HEK293 (cell line): ENCODE data around the gene ASB10.

Experiments used
- CTCF ChIA-PET: fragments of 350-600 bp; formaldehyde crosslinking; extraction: SDS; loops from one replicate; lab custom pipeline; 2021; ENCODE audit warnings: antibody characterized with exemption; lab: Yijun Ruan, JAX
- POLR2A ChIA-PET: fragments of 300-600 bp; formaldehyde crosslinking; extraction: SDS; loops from one replicate; lab custom pipeline; 2020; ENCODE audit warnings: antibody characterized with exemption, inconsistent platforms; lab: Yijun Ruan, JAX
- H3K27ac ChIP-seq: fragments of 200-500 bp; sonication (Bioruptor generic); 2 replicates; pipeline ENCODE4 v1.5.1; 2014; ENCODE audit warnings: low read depth, low read length, control low read depth, inconsistent platforms; ENCODE audit errors: extremely low read depth
- H3K36me3 ChIP-seq, 2 experiments: fragments of 200-500 bp in 1 of 2; sonication (Bioruptor generic) in 1 of 2; 1 replicate in 1 of 2; 2 replicates in 1 of 2; pipeline ENCODE4 v1.5.1; 2014 to 2017; ENCODE audit warnings: inconsistent platforms in 2 of 2, low read length in 2 of 2; ENCODE audit not compliant: control insufficient read depth in 2 of 2, insufficient read depth in 1 of 2
- H3K4me1 ChIP-seq: fragments of 200-500 bp; sonication (Bioruptor generic); 2 replicates; pipeline ENCODE4 v1.5.1; 2014; ENCODE audit warnings: mild to moderate bottlenecking, low read length, inconsistent platforms; ENCODE audit not compliant: control insufficient read depth, insufficient read depth
- H3K4me3 ChIP-seq: 2 replicates; pipeline ENCODE4 v1.5.1; 2011; ENCODE audit warnings: low read depth, mild to moderate bottlenecking, control low read depth, low read length, moderate library complexity
- H3K9me3 ChIP-seq: fragments of 200-500 bp; sonication (Bioruptor generic); 2 replicates; pipeline ENCODE4 v1.5.1; 2014; ENCODE audit warnings: low read depth, low read length, inconsistent platforms; ENCODE audit not compliant: control insufficient read depth, insufficient read depth
- GLI2 ChIP-seq: fragments of 450-650 bp; formaldehyde crosslinking; IDR thresholded peaks from 2 replicates; pipeline ENCODE4; 2017; ENCODE audit warnings: missing biosample characterization, missing genetic modification characterization, low read depth, borderline replicate concordance
- GLI4 ChIP-seq: fragments of 450-650 bp; formaldehyde crosslinking; IDR thresholded peaks from 2 replicates; pipeline ENCODE4 v1.5.1; 2016; ENCODE audit warnings: missing biosample characterization, missing genetic modification characterization
- GLIS1 ChIP-seq: fragments of 450-650 bp; formaldehyde crosslinking; IDR thresholded peaks from 2 replicates; pipeline ENCODE4 v1.5.1; 2016; ENCODE audit warnings: missing biosample characterization, missing genetic modification characterization
- MYNN ChIP-seq: fragments of 450-650 bp; formaldehyde crosslinking; IDR thresholded peaks from 2 replicates; pipeline ENCODE4 v1.5.1; 2016; ENCODE audit warnings: missing biosample characterization, missing genetic modification characterization, borderline replicate concordance
- WT1 ChIP-seq: fragments of 450-650 bp; formaldehyde crosslinking; IDR thresholded peaks from 2 replicates; pipeline ENCODE4 v1.5.1; 2016; ENCODE audit warnings: missing biosample characterization, missing genetic modification characterization
- YY2 ChIP-seq: fragments of 450-650 bp; formaldehyde crosslinking; IDR thresholded peaks from 2 replicates; pipeline ENCODE4 v1.5.1; 2016; ENCODE audit warnings: missing biosample characterization, missing genetic modification characterization
- ZBTB7A ChIP-seq: fragments of 450-650 bp; formaldehyde crosslinking; IDR thresholded peaks from 2 replicates; pipeline ENCODE4 v1.5.1; 2016; ENCODE audit warnings: low read depth, missing biosample characterization, missing genetic modification characterization
- ZNF155 ChIP-seq: fragments of 450-650 bp; formaldehyde crosslinking; IDR thresholded peaks from 2 replicates; pipeline ENCODE4 v1.5.1; 2016; ENCODE audit warnings: missing biosample characterization, missing genetic modification characterization
- ZNF18 ChIP-seq: fragments of 450-650 bp; formaldehyde crosslinking; IDR thresholded peaks from 2 replicates; pipeline ENCODE4 v1.5.1; 2016; ENCODE audit warnings: missing biosample characterization, missing genetic modification characterization
- ZNF211 ChIP-seq: fragments of 450-650 bp; formaldehyde crosslinking; IDR thresholded peaks from 2 replicates; pipeline ENCODE4 v1.5.1; 2016; ENCODE audit warnings: low read depth, missing biosample characterization, missing genetic modification characterization
- ZNF214 ChIP-seq: fragments of 450-650 bp; formaldehyde crosslinking; IDR thresholded peaks from 2 replicates; pipeline ENCODE4 v1.5.1; 2017; ENCODE audit warnings: missing biosample characterization, mild to moderate bottlenecking, missing genetic modification characterization, borderline replicate concordance
- ZNF335 ChIP-seq: fragments of 450-650 bp; formaldehyde crosslinking; conservative IDR thresholded peaks from 2 replicates; pipeline ENCODE4 v1.5.1; 2016; ENCODE audit warnings: missing biosample characterization, missing genetic modification characterization
- ZNF510 ChIP-seq: fragments of 450-650 bp; formaldehyde crosslinking; IDR thresholded peaks from 2 replicates; pipeline ENCODE4 v1.5.1; 2018; ENCODE audit warnings: mild to moderate bottlenecking, missing genetic modification characterization, missing biosample characterization; ENCODE audit not compliant: insufficient replicate concordance
- ZNF677 ChIP-seq: fragments of 450-650 bp; IDR thresholded peaks from 2 replicates; pipeline ENCODE4 v1.5.0; 2018; ENCODE audit warnings: missing biosample characterization, mild to moderate bottlenecking, missing genetic modification characterization, moderate library complexity
- ZNF777 ChIP-seq: fragments of 450-650 bp; formaldehyde crosslinking; IDR thresholded peaks from 2 replicates; pipeline ENCODE4 v1.5.1; 2017; ENCODE audit warnings: missing biosample characterization, missing genetic modification characterization, borderline replicate concordance
- ZNF791 ChIP-seq: fragments of 450-650 bp; formaldehyde crosslinking; IDR thresholded peaks from 2 replicates; pipeline ENCODE4 v1.5.1; 2016; ENCODE audit warnings: missing biosample characterization, missing genetic modification characterization
- ZNF792 ChIP-seq: fragments of 450-650 bp; formaldehyde crosslinking; IDR thresholded peaks from 2 replicates; pipeline ENCODE4 v1.5.1; 2016; ENCODE audit warnings: missing biosample characterization, missing genetic modification characterization
- ZSCAN5A ChIP-seq: fragments of 450-650 bp; formaldehyde crosslinking; IDR thresholded peaks from 2 replicates; pipeline ENCODE4 v1.5.1; 2016; ENCODE audit warnings: missing biosample characterization, missing genetic modification characterization
- TF ChIP-seq, protein P1 (sequence below): fragments of 450-650 bp; formaldehyde crosslinking; IDR thresholded peaks from 2 replicates; pipeline ENCODE4 v1.5.1; 2017; ENCODE audit warnings: missing biosample characterization, mild to moderate bottlenecking, missing genetic modification characterization, moderate library complexity

ASB10 gene

GRCh38 chr7:151181011-151181431 lies 6.0 kb downstream of the ASB10 start:
- no peak overlapping the region for H3K27ac ChIP-seq
- no peaks in the 10 kb centered on the region for H3K36me3 ChIP-seq
- H3K9me3 ChIP-seq, result no peaks in the 10 kb centered on the region
- TF ChIP-seq GLI4 (tag by site-specific recombination) (no peak), MYNN (tag by site-specific recombination) (no peak), ZNF677 (tag by site-specific recombination) (no peak), ZNF792 (no peak), ZNF791 (tag by site-specific recombination) (no peak), ZNF214 (no peak), ZBTB7A (tag by site-specific recombination) (no peak), ZNF18 (tag by site-specific recombination) (no peak), ZNF777 (tag by site-specific recombination) (no peak), WT1 (tag by site-specific recombination) (no peak), GLIS1 (tag by site-specific recombination) (no peak), ZNF211 (tag by site-specific recombination) (no peak), GLI2 (tag by site-specific recombination) (no peak)
- TF ChIP-seq, protein P1, sequence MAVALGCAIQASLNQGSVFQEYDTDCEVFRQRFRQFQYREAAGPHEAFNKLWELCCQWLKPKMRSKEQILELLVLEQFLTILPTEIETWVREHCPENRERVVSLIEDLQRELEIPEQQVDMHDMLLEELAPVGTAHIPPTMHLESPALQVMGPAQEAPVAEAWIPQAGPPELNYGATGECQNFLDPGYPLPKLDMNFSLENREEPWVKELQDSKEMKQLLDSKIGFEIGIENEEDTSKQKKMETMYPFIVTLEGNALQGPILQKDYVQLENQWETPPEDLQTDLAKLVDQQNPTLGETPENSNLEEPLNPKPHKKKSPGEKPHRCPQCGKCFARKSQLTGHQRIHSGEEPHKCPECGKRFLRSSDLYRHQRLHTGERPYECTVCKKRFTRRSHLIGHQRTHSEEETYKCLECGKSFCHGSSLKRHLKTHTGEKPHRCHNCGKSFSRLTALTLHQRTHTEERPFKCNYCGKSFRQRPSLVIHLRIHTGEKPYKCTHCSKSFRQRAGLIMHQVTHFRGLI (tag by site-specific recombination), result no peak
- no peak overlapping the region for H3K4me3 ChIP-seq
- H3K4me1 ChIP-seq, result no peaks in the 10 kb centered on the region
- CTCF ChIA-PET, result interaction anchor here (1.0 to 2.9 kb wide), 2 partner anchors 12 to 129 kb away, joined by 3 to 13 read pairs; no protein-coding TSS in a partner anchor
- POLR2A ChIA-PET, result no interaction called here

DNA sequence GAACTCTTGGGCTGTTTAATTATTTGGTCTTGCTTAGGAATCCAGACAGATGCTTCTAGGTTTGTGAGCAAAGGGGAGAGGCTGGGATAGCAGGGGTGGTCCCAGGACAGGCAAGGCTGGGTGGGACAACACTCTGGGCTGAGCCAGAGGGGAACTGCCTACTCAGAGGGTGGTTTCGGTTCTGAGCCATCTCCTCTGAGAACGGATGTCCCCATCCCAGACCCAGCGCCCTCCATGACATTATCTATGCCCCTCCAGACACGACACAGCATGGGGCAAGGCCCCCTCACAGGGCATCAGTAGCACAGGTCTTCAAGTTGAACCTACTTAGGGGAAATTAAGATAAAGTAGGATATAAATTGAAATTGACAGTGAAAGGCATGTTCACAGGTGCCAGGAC lies 7.1 kb downstream of the ASB10 start:
- Histone ChIP-seq H3K9me3 (no peaks in the 10 kb centered on the region), H3K36me3 (no peaks in the 10 kb centered on the region), H3K4me3 (no peak overlapping the region), H3K27ac (no peak overlapping the region), H3K4me1 (no peaks in the 10 kb centered on the region)
- POLR2A ChIA-PET, result no interaction called here
- CTCF ChIA-PET, result interaction anchor here (1.7 kb wide), 1 partner anchor 12 kb away, joined by 5 read pairs; no protein-coding TSS in a partner anchor
- no peak for TF ChIP-seq ZNF510 (tag by site-specific recombination)
- no peak for TF ChIP-seq YY2 (tag by site-specific recombination)
- TF ChIP-seq ZSCAN5A (tag by site-specific recombination), result no peak
- no peak for TF ChIP-seq ZNF155 (tag by site-specific recombination)
- TF ChIP-seq ZNF335 (tag by site-specific recombination), result no peak
- TF ChIP-seq, all 188 proteins: peak for 0
